Adrenal gland (tissue), 5 donors: ENCODE measurements around the gene PLD1.

Experiments
- POLR2A ChIP-seq, 2 donors: fragments of 450-650 bp; IDR thresholded peaks; one replicate each; pipeline ENCODE4 v1.6.1; 2017; ENCODE audit warnings: antibody characterized with exemption in 2 of 2, mild to moderate bottlenecking in 2 of 2, moderate library complexity in 1 of 2
- TF ChIP-seq, protein P1 (sequence below), 6 experiments: fragments of 450-650 bp in 4 of 6; fragments of 200-600 bp in 2 of 6; sonication (generic) in 1 of 6; IDR thresholded peaks; 1 replicate in 5 of 6; 2 replicates in 1 of 6; pipeline versions ENCODE4 v1.5.1 to v1.8.0; 2016 to 2021; ENCODE audit warnings: antibody characterized with exemption in 6 of 6, mild to moderate bottlenecking in 2 of 6, moderate library complexity in 1 of 6
- donor health status: DM: no; HTN: no; CAD: no.

DNA sequence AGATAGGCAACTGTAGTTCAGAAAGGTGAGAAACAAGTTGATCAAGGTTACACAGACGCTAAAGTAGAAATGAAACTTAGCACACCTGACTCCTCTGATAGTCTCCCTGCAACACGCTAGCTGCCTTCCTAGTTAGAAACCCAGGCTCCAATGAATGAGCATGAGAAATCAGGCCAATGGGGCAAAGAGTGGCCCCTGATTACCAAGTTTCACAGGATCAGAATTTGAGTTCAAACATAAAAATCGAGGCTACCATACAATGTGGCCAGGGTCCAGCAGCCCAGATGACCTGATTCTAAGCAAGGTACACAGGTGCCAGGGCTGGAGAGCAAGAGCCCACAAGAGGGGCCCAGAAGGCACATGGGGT lies 7.7 kb downstream of the PLD1 start:
- TF ChIP-seq POLR2A (IDR thresholded peaks at IDR 0.05), result no peak
- TF ChIP-seq, protein P1, sequence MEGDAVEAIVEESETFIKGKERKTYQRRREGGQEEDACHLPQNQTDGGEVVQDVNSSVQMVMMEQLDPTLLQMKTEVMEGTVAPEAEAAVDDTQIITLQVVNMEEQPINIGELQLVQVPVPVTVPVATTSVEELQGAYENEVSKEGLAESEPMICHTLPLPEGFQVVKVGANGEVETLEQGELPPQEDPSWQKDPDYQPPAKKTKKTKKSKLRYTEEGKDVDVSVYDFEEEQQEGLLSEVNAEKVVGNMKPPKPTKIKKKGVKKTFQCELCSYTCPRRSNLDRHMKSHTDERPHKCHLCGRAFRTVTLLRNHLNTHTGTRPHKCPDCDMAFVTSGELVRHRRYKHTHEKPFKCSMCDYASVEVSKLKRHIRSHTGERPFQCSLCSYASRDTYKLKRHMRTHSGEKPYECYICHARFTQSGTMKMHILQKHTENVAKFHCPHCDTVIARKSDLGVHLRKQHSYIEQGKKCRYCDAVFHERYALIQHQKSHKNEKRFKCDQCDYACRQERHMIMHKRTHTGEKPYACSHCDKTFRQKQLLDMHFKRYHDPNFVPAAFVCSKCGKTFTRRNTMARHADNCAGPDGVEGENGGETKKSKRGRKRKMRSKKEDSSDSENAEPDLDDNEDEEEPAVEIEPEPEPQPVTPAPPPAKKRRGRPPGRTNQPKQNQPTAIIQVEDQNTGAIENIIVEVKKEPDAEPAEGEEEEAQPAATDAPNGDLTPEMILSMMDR (IDR thresholded peaks at IDR 0.05), result no peak
